Naive B cell (primary cell): ENCODE measurements around the gene CLEC16A. TPM values are rescaled to one million over a fixed set of nuclear protein-coding genes. Genes with fewer than 3 reads are reported as not detected.

Experiments
- ATAC-seq, 2 donors: fragments of 150-1000 bp; cut with Tn5 transposase; 2 replicates each; pipeline ENCODE4 v1.10.0; 2021; ENCODE audit warnings: low read depth in 2 of 2, mild to moderate bottlenecking in 2 of 2, moderate library complexity in 2 of 2
- DNase-seq: peaks from one replicate; pipeline ENCODE4 v3.0.0; 2022
- H3K27ac Mint-ChIP-seq, 6 donors: one replicate each; pipeline ENCODE4 v1.8.0; 2020 to 2022; ENCODE audit warnings: mild to moderate bottlenecking in 6 of 6, mixed read lengths in 6 of 6, moderate library complexity in 5 of 6, inconsistent platforms in 2 of 6
- H3K27me3 Mint-ChIP-seq, 3 donors: one replicate each; pipeline ENCODE4 v1.8.0; 2021 to 2022; ENCODE audit warnings: mixed read lengths in 3 of 3, mild to moderate bottlenecking in 1 of 3
- H3K36me3 Mint-ChIP-seq, 2 donors: one replicate each; pipeline ENCODE4 v1.8.0; 2020 to 2022; ENCODE audit warnings: mixed read lengths in 2 of 2, inconsistent platforms in 1 of 2, mild to moderate bottlenecking in 1 of 2
- H3K4me1 Mint-ChIP-seq, 3 donors: one replicate each; pipeline ENCODE4 v1.8.0; 2020 to 2022; ENCODE audit warnings: mixed read lengths in 3 of 3, inconsistent platforms in 1 of 3, mild to moderate bottlenecking in 1 of 3, moderate library complexity in 1 of 3
- H3K4me3 Mint-ChIP-seq, 8 donors: one replicate each; pipeline ENCODE4 v1.8.0; 2020 to 2022; ENCODE audit warnings: mild to moderate bottlenecking in 8 of 8, mixed read lengths in 8 of 8, moderate library complexity in 8 of 8, inconsistent platforms in 2 of 8
- H3K9me3 Mint-ChIP-seq, 7 donors: one replicate each; pipeline ENCODE4 v1.8.0; 2020 to 2022; ENCODE audit warnings: mixed read lengths in 7 of 7, mild to moderate bottlenecking in 5 of 7, inconsistent platforms in 2 of 7, moderate library complexity in 1 of 7
- polyA plus RNA-seq, 6 donors: library from polyadenylated mRNA; unstranded; fragments of 300-500 nt; fragmentation: Illumina TruSeq; gene quantifications; one replicate each; pipeline ENCODE4 v1.2.3, GENCODE V29; 2021; ENCODE audit warnings: low read depth in 6 of 6

The CLEC16A gene
- polyA plus RNA-seq, 6 donors from 2014 or later: 11.8 to 34.9 (median 18.7) TPM

- Mint-ChIP-seq H3K9me3 (no peaks in the 10 kb centered on the region), H3K36me3 (peaks cover 5 to 17% of the 10 kb centered on the region in 2 donors)
Observed at GRCh38 chr16:11084484-11084875, 140.1 kb downstream of the CLEC16A start.

DNA sequence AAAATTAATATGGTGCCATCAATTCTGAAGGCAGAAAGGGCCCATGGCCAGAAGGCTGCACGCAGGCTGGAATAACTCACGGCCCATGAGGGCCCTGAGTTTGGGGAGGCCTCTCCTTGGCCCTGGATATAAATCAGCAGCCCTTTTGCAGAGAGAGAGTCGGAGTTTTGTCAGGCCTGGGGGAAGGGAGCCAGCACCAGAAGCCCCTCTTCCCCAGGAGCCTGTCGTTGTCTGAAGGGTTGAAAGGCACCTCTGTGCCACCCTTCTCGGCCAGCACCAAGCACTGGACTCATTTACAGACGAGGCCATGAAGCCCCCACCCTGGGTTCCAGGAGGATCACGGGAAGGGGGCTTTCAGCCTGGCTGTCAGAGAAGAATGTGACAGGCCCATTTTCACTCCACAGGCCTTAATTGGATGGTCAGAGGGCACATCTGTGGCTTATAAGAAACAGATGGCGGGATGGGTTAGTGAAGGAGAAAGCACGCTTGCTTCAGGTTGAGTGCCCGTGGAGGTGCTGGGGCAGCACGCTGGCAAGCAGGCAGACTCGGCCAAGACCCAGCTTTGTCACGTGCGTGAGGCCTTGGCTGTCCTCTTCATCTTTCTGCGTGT is 140.6 kb downstream of the CLEC16A start:
- peaks cover 9 to 17% of the 10 kb centered on the region in 2 donors for H3K36me3 Mint-ChIP-seq
- no peaks in the 10 kb centered on the region for H3K9me3 Mint-ChIP-seq
- peaks cover 28 to 59% (median 48%) of the 10 kb centered on the region in 3 donors for H3K4me1 Mint-ChIP-seq
- no peaks in the 10 kb centered on the region for H3K27me3 Mint-ChIP-seq
- no peak for ATAC-seq
- H3K27ac Mint-ChIP-seq: peak overlapping the region in 4 of 6 donors; percentile 36 to 90 (median 62)
- H3K4me3 Mint-ChIP-seq: no peak overlapping the region
- DNase-seq: no peak

More at GRCh38 chr16:11084484-11084875, 140.1 kb downstream of the CLEC16A start:
- Mint-ChIP-seq H3K4me3 (peak overlapping the region in 1 of 8 donors; percentile 4), H3K27me3 (no peaks in the 10 kb centered on the region), H3K27ac (peak overlapping the region in 4 of 6 donors; percentile 24 to 87 (median 53)), H3K4me1 (peaks cover 30 to 63% (median 53%) of the 10 kb centered on the region in 3 donors)
- DNase-seq: no peak
- no peak for ATAC-seq

GRCh38 chr16:11085916-11086315 is 141.6 kb downstream of the CLEC16A start:
- ATAC-seq (no peak), DNase-seq (no peak)
- Mint-ChIP-seq H3K9me3 (no peaks in the 10 kb centered on the region), H3K36me3 (peaks cover 10 to 17% of the 10 kb centered on the region in 2 donors), H3K27ac (peak overlapping the region in 3 of 6 donors; percentile 6 to 58 (median 36)), H3K4me3 (no peak overlapping the region), H3K4me1 (peaks cover 20 to 51% (median 39%) of the 10 kb centered on the region in 3 donors), H3K27me3 (no peaks in the 10 kb centered on the region)

- Mint-ChIP-seq H3K27me3 (no peaks in the 10 kb centered on the region), H3K4me1 (peaks cover 14 to 47% (median 33%) of the 10 kb centered on the region in 3 donors), H3K9me3 (no peaks in the 10 kb centered on the region), H3K27ac (peak overlapping the region in 3 of 6 donors; percentile 56 to 70 (median 60)), H3K4me3 (no peak overlapping the region), H3K36me3 (peaks cover 5 to 9% of the 10 kb centered on the region in 2 donors)
- ATAC-seq: no peak
- no peak for DNase-seq
Observed at GRCh38 chr16:11087691-11088073, 143.3 kb downstream of the CLEC16A start.

DNA sequence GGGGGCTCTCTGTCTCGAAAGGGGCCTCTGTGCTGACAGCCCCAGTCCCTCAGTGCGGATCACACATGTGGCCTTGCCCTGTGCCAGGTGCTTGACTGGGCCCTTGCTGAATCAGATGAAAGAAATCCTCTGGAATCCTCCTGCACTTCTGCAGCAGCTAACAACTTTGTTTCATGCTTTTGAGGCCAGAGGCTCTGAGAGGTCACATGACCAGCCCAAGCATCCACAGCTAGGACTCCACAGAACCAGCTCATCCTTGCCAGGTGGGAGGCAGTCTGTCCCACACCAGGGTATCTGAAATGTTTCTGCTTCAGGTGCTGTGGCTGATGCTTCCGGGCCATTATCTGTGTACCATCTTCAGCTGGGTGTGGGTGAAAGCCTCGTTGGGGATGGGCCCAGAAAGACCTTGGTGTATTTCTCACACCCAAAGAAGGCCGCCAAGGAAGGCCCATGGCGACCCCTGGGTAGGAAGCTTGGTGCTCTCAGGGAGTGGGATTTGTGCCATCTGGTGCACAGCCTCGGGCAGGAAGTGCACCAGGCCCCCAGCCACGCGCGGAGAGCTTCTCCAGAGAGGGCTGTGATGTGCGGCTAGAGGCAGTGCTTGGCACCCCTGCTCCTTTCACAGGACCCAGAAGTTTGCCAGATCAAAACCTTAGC is 143.8 kb downstream of the CLEC16A start:
- Mint-ChIP-seq H3K27ac (peak overlapping the region in 3 of 6 donors; percentile 11 to 56 (median 47)), H3K27me3 (no peaks in the 10 kb centered on the region), H3K9me3 (no peaks in the 10 kb centered on the region), H3K4me1 (peaks cover 19 to 51% (median 38%) of the 10 kb centered on the region in 3 donors), H3K36me3 (peaks cover 5 to 9% of the 10 kb centered on the region in 2 donors), H3K4me3 (no peak overlapping the region)
- ATAC-seq: no peak
- no peak for DNase-seq

DNA sequence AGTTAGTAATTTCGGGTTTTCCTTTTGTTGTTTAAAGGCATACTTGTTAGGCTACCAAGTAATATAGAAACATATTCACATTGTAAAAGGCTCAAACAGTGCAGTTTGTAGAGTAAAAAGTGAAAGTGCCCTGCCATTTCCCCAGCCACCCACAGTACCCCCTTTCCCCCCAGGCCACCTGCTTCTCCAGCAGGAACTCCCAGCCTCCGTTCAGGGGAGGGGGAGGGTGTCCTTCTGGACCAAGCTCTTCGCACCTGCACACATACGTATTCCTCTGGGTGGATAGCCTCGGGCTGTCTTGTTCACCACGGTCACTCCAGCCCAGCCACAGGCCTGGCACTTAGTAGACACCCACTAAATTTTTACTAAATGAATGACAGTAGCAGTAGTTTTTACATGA is 144.5 kb downstream of the CLEC16A start:
- Mint-ChIP-seq H3K27me3 (no peaks in the 10 kb centered on the region), H3K27ac (peak overlapping the region in 2 of 6 donors; percentile 44 to 47), H3K4me3 (peak overlapping the region in 1 of 8 donors; percentile 68), H3K4me1 (peaks cover 21 to 53% (median 44%) of the 10 kb centered on the region in 3 donors), H3K36me3 (peaks cover 5 to 7% of the 10 kb centered on the region in 2 donors), H3K9me3 (no peaks in the 10 kb centered on the region)
- DNase-seq: no peak
- no peak for ATAC-seq

DNA sequence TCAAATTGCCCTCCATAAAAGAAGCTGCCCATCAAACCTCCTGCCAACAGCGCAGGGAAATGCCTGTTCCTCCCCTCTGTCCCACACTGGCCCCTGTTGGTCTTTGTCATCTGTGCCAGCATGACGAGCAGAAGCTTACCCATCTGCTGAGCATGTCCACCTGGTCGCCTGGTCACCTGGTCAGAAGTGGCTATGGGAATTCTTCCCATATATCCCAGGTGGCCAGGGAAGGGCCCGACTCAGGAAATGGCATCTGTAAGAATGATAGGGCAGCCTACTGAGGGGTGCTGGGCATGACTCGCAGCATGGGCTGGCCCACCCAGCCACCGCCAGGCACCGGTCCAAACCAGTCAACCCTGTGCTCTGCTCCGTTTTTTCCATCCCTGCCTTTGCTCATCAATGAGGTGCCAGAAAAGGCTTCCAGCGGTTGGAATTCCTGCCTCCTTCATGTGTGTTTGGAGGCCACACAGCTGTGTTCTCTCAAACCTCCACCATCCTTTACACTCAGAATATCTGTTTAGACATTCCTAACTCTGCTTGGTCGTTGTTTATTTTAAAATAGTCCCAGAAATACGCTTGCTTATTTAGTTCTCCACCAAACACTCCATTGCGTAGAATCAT is 145.2 kb downstream of the CLEC16A start:
- H3K9me3 Mint-ChIP-seq: no peaks in the 10 kb centered on the region
- peaks cover 0 to 5% of the 10 kb centered on the region in 2 donors for H3K36me3 Mint-ChIP-seq
- H3K4me3 Mint-ChIP-seq: peak overlapping the region in 1 of 8 donors; percentile 63
- H3K27ac Mint-ChIP-seq: peak overlapping the region in 1 of 6 donors; percentile 49
- no peaks in the 10 kb centered on the region for H3K27me3 Mint-ChIP-seq
- DNase-seq (no peak), ATAC-seq (no peak)
- H3K4me1 Mint-ChIP-seq: peaks cover 23 to 61% (median 47%) of the 10 kb centered on the region in 3 donors

DNA sequence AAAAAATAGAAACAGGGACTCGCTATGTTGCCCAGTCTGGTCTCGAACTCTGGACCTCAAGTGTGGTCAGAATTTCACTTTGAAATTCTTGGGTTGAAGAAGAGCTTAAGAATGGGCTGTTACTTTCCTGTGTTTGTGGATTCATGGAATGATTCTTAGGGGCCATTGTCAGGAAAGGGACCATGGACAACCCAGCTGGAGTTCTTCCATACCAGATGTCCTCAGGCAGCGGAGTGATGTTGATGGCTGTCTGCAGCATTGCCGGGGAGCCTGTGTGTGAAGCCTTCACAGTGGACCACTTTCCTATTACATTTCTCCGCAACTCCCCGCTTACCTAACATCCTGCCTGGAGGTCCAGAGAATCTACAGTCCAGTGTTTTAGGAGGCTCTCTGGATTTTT is 145.9 kb downstream of the CLEC16A start:
- H3K36me3 Mint-ChIP-seq: peaks cover 0 to 5% of the 10 kb centered on the region in 2 donors
- H3K4me3 Mint-ChIP-seq: no peak overlapping the region
- no peak overlapping the region for H3K27ac Mint-ChIP-seq
- peaks cover 30 to 67% (median 47%) of the 10 kb centered on the region in 3 donors for H3K4me1 Mint-ChIP-seq
- ATAC-seq (no peak), DNase-seq (no peak)
- no peaks in the 10 kb centered on the region for H3K9me3 Mint-ChIP-seq
- H3K27me3 Mint-ChIP-seq: no peaks in the 10 kb centered on the region

GRCh38 chr16:11091021-11091785 is 146.8 kb downstream of the CLEC16A start:
- Mint-ChIP-seq H3K36me3 (peaks cover 0 to 5% of the 10 kb centered on the region in 2 donors), H3K4me1 (peaks cover 30 to 72% (median 46%) of the 10 kb centered on the region in 3 donors), H3K27me3 (no peaks in the 10 kb centered on the region), H3K4me3 (no peak overlapping the region), H3K27ac (peak overlapping the region in 1 of 6 donors; percentile 29), H3K9me3 (no peaks in the 10 kb centered on the region)
- no peak for ATAC-seq
- no peak for DNase-seq

DNA sequence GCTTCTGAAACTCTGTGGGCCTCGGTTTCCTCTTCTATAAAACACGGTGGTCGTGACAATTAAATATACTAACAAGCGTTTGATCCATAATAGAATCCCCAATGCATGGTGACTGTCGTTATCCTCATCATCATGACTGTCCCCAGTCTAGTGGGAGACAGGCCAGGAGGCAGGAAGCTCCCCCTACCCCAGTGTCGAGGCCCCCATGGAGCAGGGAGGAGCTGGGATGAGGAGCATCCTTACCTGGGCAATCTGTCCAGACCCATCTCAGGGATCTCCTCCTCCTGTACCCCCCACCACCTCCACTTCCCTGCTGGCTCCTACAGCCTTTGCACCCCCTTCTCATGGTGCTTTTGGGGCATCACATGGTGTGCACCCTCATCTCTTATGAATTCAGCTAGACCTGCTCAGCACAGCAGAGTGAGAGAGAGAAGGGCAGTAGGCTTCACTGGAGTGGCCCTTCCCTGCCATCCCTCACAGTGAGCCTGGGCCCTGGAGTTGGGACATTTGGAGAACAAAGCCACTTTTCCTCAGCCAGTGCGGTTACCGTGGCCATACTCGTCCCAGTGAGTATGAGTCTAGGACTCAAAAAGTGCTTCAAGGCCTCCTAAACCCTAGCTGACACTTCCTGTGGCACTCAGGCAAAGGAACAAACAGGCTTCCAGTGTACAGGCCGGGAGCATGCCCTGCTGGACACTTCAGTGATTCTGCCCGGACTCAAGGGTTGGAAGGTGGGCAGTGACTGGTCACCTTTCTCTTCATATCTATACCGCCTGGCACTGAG is 148.6 kb downstream of the CLEC16A start:
- Mint-ChIP-seq H3K27ac (peak overlapping the region in 5 of 6 donors; percentile 48 to 94 (median 70)), H3K4me3 (peak overlapping the region in 5 of 8 donors; percentile 2 to 85 (median 47)), H3K27me3 (no peaks in the 10 kb centered on the region), H3K36me3 (peaks cover 5 to 6% of the 10 kb centered on the region in 2 donors), H3K9me3 (no peaks in the 10 kb centered on the region), H3K4me1 (peaks cover 30 to 59% (median 39%) of the 10 kb centered on the region in 3 donors)
- no peak for DNase-seq
- ATAC-seq: no peak

DNA sequence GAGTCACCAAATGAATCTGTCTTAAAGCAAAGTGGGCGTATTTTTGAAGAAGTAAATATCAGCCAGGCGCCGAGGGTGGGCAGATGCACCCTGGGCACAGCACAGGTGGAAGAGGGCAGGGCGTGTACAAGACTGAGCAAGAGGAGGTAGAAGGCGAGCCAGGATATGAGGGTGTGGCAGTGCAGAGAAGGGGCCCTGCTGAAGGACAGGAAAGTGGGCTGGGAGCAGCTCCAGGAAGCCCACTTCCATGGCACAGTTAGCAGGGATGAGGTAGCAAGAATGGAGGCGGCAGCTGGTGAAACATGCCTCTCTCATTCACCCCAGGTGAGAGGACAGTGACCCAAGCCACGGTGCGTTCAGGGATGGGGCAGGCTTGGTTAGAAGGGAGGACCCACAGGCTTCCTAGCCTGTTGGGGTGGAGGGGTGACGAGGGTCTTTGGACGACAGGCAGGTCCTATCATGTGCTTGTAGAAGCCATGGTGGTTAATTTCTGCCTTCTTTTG is 149.3 kb downstream of the CLEC16A start:
- H3K9me3 Mint-ChIP-seq: no peaks in the 10 kb centered on the region
- no peak for DNase-seq
- peak overlapping the region in 7 of 8 donors; percentile 2 to 85 (median 47) for H3K4me3 Mint-ChIP-seq
- peaks cover 5 to 6% of the 10 kb centered on the region in 2 donors for H3K36me3 Mint-ChIP-seq
- peak; percentile 44 to 50 for ATAC-seq
- peak overlapping the region in 4 of 6 donors; percentile 48 to 94 (median 72) for H3K27ac Mint-ChIP-seq
- H3K27me3 Mint-ChIP-seq: no peaks in the 10 kb centered on the region
- H3K4me1 Mint-ChIP-seq: peaks cover 30 to 52% (median 32%) of the 10 kb centered on the region in 3 donors
